Spleen (tissue), 11 donors: ENCODE data around the gene GRIN3B. TPM values are rescaled to one million over a fixed set of nuclear protein-coding genes. Genes with fewer than 3 reads are reported as not detected.

Source experiments
- DNase-seq: peaks from one replicate; pipeline ENCODE4 v3.0.0-alpha.2; 2020
- H3K27ac ChIP-seq, 8 donors: fragments of 200-600 bp; sonication (generic) in 7 of 8; 1 replicate in 4 of 8; 2 replicates in 4 of 8; pipeline versions ENCODE4 v1.5.0 to v1.8.0; 2016 to 2021; ENCODE audit warnings: inconsistent platforms in 4 of 8, mild to moderate bottlenecking in 4 of 8, moderate library complexity in 1 of 8
- H3K27me3 ChIP-seq, 7 donors: fragments of 200-600 bp; sonication (generic) in 6 of 7; replicated peaks in 1 of 7; 1 replicate in 4 of 7; 2 replicates in 3 of 7; pipeline versions ENCODE4 v1.5.0 to v1.8.0; 2016 to 2021; ENCODE audit warnings: inconsistent platforms in 3 of 7, mild to moderate bottlenecking in 1 of 7
- H3K36me3 ChIP-seq, 6 donors: fragments of 200-600 bp; sonication (generic) in 5 of 6; 1 replicate in 4 of 6; 2 replicates in 2 of 6; pipeline versions ENCODE4 v1.5.0 to v1.8.0; 2016 to 2021; ENCODE audit warnings: inconsistent platforms in 2 of 6
- H3K4me1 ChIP-seq, 6 donors: fragments of 200-600 bp; sonication (generic) in 5 of 6; 1 replicate in 3 of 6; 2 replicates in 3 of 6; pipeline versions ENCODE4 v1.5.0 to v1.8.0; 2016 to 2021; ENCODE audit warnings: inconsistent platforms in 3 of 6
- H3K4me3 ChIP-seq, 8 donors: fragments of 200-600 bp; sonication (generic) in 7 of 8; 1 replicate in 4 of 8; 2 replicates in 4 of 8; pipeline versions ENCODE4 v1.5.0 to v1.8.0; 2016 to 2021; ENCODE audit warnings: inconsistent platforms in 4 of 8, mild to moderate bottlenecking in 4 of 8, moderate library complexity in 2 of 8
- H3K9me3 ChIP-seq, 8 donors: fragments of 200-600 bp; sonication (generic) in 7 of 8; 1 replicate in 4 of 8; 2 replicates in 4 of 8; pipeline versions ENCODE4 v1.5.0 to v1.8.0; 2016 to 2021; ENCODE audit warnings: inconsistent platforms in 4 of 8
- POLR2A ChIP-seq, 3 donors: fragments of 450-650 bp; IDR thresholded peaks; one replicate each; pipeline ENCODE4 v1.5.1; 2017; ENCODE audit warnings: antibody characterized with exemption in 3 of 3, mild to moderate bottlenecking in 1 of 3
- POLR2AphosphoS5 ChIP-seq, 3 donors: sonication (generic); formaldehyde crosslinking; IDR thresholded peaks; one replicate each; pipeline ENCODE4 v1.5.1; 2017; ENCODE audit warnings: antibody characterized with exemption in 3 of 3
- WGBS, 5 donors: extraction: QIAGEN DNeasy Blood & Tissue Kit in 3 of 5; methylation state at CpG; one replicate each; pipeline versions ENCODE4 v1.1.5 to v1.1.7; 2013 to 2018; 5-methylcytosine and 5-hydroxymethylcytosine counted together
- intact Hi-C: fragments of 100-400 bp; cut with DNase I; formaldehyde crosslinking; loops from one replicate; pipeline ENCODE4 v1.15.0; 2023; ENCODE audit warnings: low total_unique reads
- polyA plus RNA-seq, 3 donors: library from polyadenylated mRNA; stranded (reverse); fragments of 200-250 nt; gene quantifications; one replicate each; pipeline ENCODE4 v1.2.1, GENCODE V29; 2013
- total RNA-seq, 7 donors: library from RNA; depleted of rRNA in 3 of 7; stranded (reverse); fragments of >200 nt in 3 of 7; fragmentation: NEBNext Ultra II Directional in 4 of 7; extraction: Animal tissue kit (Norgen Biotek cat#: 25700) in 4 of 7; gene quantifications; one replicate each; pipeline versions ENCODE4 v1.1.0 to v1.2.1, GENCODE V29; 2016 to 2021
- TF ChIP-seq, protein P1 (sequence below), 11 experiments: fragments of 200-600 bp in 7 of 11; fragments of 450-650 bp in 4 of 11; sonication (generic) in 4 of 11; IDR thresholded peaks in 8 of 11; conservative IDR thresholded peaks in 3 of 11; 1 replicate in 7 of 11; 2 replicates in 4 of 11; pipeline versions ENCODE4 v1.4.0 to v1.8.0; 2016 to 2021; ENCODE audit warnings: antibody characterized with exemption in 11 of 11, inconsistent platforms in 4 of 11, mild to moderate bottlenecking in 1 of 11
- donor health status: healthy with polysubstance abuse.
- donor health status: DM: no; HTN: no; CAD: no; lungs with moderate emphysema.
- donor health status: DM: no; HTN: no; CAD: no.
- donor health status: Bipolar disorder and iron deficiency.
- donor health status: healthy.
- donor health status: DM: no; HTN: no; CAD: no.
- donor health status: DM: yes; HTN: yes; CAD: no.

Gene GRIN3B
- total and polyA plus RNA-seq, 10 donors: 0.07 to 0.11 TPM; not detected in 8

DNA sequence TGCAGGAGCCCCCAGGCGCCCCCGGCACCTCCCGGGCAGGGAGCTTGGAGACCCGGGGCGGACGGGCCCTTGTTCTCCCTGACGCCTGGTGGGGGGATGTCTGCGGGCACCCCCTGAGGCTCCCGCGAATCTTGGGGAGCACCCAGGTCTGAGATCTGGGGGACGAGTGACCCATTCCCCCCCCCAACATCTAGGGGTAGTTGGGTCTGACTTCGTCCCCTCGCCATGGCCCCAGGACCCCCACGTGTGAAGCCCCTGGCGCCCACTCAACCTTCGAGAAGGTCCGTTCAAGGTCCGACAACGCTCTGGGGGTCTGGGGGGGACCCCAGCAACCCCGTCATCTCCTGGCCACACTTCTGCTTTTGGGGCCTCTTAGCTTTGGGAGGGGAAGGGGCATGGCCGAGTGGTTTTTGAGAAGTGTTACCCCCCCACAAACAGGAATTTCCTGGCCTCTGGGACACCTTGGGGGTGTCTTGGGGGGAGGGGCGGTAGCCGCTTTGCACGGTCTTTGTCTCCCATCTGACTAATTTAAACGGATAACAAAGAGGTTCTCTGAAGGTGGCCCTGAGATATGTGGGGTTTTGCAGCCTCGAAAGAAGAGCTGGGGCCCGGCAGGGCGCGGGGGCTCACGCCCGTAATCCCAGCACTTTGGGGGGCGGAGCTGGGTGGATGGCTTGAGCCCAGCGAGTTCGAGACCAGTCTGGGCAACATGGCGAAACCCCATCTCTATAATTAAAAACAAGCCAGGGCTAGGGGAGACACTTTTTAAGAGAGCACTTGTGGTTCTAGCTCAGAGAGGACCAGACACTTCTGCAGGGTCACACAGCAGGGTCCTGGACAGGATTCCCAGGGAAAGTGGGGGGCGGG lies 26.8 kb downstream of the GRIN3B start:
- H3K4me1 ChIP-seq: peaks cover 23 to 87% (median 55%) of the 10 kb centered on the region in 6 donors
- peaks cover 0 to 21% (median 11%) of the 10 kb centered on the region in 7 donors for H3K27me3 ChIP-seq
- intact Hi-C loops: loop anchor here (10.0 kb wide), 1 partner anchor 48 kb away; no protein-coding TSS in a partner anchor
- peak overlapping the region; percentile 71 to 98 (median 92) for H3K4me3 ChIP-seq
- no peaks in the 10 kb centered on the region for H3K9me3 ChIP-seq
- H3K36me3 ChIP-seq: peaks cover 0 to 23% (median 12%) of the 10 kb centered on the region in 6 donors
- H3K27ac ChIP-seq: peak overlapping the region; percentile 90 to 98 (median 96)
- peak; percentile 86 for DNase-seq
- TF ChIP-seq POLR2A (IDR thresholded peaks at IDR 0.05) (no peak), POLR2AphosphoS5 (IDR thresholded peaks at IDR 0.05) (no peak)
- TF ChIP-seq, protein P1, sequence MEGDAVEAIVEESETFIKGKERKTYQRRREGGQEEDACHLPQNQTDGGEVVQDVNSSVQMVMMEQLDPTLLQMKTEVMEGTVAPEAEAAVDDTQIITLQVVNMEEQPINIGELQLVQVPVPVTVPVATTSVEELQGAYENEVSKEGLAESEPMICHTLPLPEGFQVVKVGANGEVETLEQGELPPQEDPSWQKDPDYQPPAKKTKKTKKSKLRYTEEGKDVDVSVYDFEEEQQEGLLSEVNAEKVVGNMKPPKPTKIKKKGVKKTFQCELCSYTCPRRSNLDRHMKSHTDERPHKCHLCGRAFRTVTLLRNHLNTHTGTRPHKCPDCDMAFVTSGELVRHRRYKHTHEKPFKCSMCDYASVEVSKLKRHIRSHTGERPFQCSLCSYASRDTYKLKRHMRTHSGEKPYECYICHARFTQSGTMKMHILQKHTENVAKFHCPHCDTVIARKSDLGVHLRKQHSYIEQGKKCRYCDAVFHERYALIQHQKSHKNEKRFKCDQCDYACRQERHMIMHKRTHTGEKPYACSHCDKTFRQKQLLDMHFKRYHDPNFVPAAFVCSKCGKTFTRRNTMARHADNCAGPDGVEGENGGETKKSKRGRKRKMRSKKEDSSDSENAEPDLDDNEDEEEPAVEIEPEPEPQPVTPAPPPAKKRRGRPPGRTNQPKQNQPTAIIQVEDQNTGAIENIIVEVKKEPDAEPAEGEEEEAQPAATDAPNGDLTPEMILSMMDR (IDR thresholded peaks at IDR 0.05 in 8 of 11, conservative IDR thresholded peaks at IDR 0.05 in 3 of 11): no peak
- WGBS, 5 donors: 1 to 3% (median 2%) methylated on average over 23 to 36 of the region's 36 CpGs

DNA sequence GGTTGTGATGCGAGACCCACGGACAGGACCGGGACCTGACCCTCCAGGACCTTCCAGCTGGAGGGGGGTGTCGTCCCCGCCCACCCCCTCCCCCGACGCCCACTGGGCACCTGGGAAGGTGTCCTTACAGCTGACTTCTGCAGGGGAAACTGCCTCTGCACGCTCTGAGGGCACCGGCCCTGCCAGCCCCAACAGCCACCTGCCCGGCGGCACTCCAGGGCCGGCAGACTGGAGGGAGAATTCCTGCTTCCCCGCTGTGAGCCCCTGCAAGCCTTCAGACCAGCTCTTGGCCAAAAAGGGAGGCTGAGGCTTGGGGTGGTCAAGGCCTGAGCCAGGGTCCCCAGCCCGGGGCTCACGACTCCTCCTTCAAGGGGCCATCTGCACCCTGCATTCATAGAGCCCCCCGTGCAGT lies 27.4 kb downstream of the GRIN3B start:
- H3K4me1 ChIP-seq: peaks cover 21 to 87% (median 49%) of the 10 kb centered on the region in 6 donors
- H3K9me3 ChIP-seq: no peaks in the 10 kb centered on the region
- intact Hi-C loops: loop anchor here (10.0 kb wide), 1 partner anchor 47 kb away; no protein-coding TSS in a partner anchor
- 1 to 5% (median 2%) methylated on average over 5 to 16 of the region's 16 CpGs for WGBS, 5 donors
- peaks cover 0 to 21% (median 11%) of the 10 kb centered on the region in 7 donors for H3K27me3 ChIP-seq
- H3K36me3 ChIP-seq: peaks cover 0 to 30% (median 18%) of the 10 kb centered on the region in 6 donors
- TF ChIP-seq POLR2A (IDR thresholded peaks at IDR 0.05) (no peak), POLR2AphosphoS5 (IDR thresholded peaks at IDR 0.05) (no peak)
- TF ChIP-seq, protein P1 (IDR thresholded peaks at IDR 0.05 in 8 of 11, conservative IDR thresholded peaks at IDR 0.05 in 3 of 11): no peak
- DNase-seq: peak; percentile 88
- peak overlapping the region; percentile 90 to 98 (median 96) for H3K27ac ChIP-seq
- H3K4me3 ChIP-seq: peak overlapping the region; percentile 71 to 98 (median 92)

DNA sequence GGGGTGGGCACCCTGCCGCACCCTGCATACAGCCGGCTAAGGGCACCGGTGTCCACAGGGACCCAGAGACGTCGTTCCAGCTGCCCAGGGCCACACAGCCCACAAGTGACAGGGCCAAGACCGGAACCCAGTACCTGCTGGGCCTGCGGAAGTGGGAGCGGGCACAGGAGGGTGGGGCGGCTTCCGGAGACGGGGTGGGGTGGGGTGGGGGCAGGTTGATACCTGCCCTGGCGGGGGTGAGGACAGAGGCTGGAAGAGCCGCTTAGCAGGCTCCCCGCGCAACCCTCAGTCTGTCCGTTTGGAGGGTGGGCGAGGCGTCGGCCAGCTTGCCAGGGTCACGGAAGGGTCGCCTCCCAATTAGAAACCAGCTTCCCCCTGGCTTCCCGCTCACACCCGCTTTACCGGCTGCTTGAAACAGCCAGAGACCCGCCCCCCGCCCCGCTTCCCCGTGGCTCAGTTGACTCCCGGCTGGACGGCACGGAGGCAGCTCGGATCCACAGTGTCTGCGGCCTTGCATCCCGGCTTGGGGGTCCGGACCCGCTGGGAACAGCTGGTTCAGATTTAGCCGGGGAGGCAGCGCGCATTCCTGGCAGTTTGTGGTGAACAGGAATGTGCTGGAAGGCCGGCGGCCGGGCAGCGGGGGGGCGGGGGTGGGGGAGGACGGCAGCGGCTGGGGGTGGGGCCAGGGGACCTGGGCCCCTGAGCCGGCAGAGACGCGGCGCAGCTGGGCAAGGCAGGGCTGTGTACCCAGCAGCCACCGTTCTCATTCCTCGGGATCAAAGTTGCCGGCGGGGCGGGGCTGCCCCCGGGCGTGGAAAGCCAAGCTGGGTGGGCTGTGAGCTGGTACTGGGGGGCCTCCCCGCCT lies 28.1 kb downstream of the GRIN3B start:
- intact Hi-C loops: loop anchor here (10.0 kb wide), 1 partner anchor 47 kb away; no protein-coding TSS in a partner anchor

More for the DNA sequence above, 28.1 kb downstream of the GRIN3B start:
- Histone ChIP-seq H3K36me3 (peaks cover 0 to 36% (median 24%) of the 10 kb centered on the region in 6 donors), H3K4me1 (peaks cover 19 to 87% (median 49%) of the 10 kb centered on the region in 6 donors), H3K4me3 (peak overlapping the region; percentile 71 to 98 (median 92)), H3K27me3 (peaks cover 0 to 21% (median 11%) of the 10 kb centered on the region in 7 donors), H3K9me3 (no peaks in the 10 kb centered on the region), H3K27ac (peak overlapping the region; percentile 90 to 98 (median 96))
- DNase-seq: peak; percentile 95
- TF ChIP-seq POLR2AphosphoS5 (IDR thresholded peaks at IDR 0.05): peak; percentile 66 to 79 (median 72)
- TF ChIP-seq POLR2A (IDR thresholded peaks at IDR 0.05): no peak
- TF ChIP-seq, protein P1 (IDR thresholded peaks at IDR 0.05 in 8 of 11, conservative IDR thresholded peaks at IDR 0.05 in 3 of 11): no peak
- WGBS, 5 donors: 0 to 2% (median 2%) methylated on average over 4 to 58 of the region's 58 CpGs
